HG03354 (cell line): ENCODE measurements around the gene OSBPL2.

Experiments used
- ATAC-seq: cut with Tn5 transposase; IDR thresholded peaks from one replicate; pipeline ENCODE4 v1.9.1; 2021; ENCODE audit warnings: mild to moderate bottlenecking; ENCODE audit not compliant: unreplicated experiment, poor library complexity, severe bottlenecking

The OSBPL2 gene

GRCh38 chr20:62205618-62206387 is 32.5 kb upstream of the OSBPL2 start:
- ATAC-seq: no peak

- ATAC-seq: no peak
Observed at GRCh38 chr20:62206388-62206775, 31.9 kb upstream of the OSBPL2 start.

GRCh38 chr20:62208061-62208794 is 30.1 kb upstream of the OSBPL2 start:
- no peak for ATAC-seq

- no peak for ATAC-seq
Observed at GRCh38 chr20:62208795-62209755, 29.2 kb upstream of the OSBPL2 start.

- ATAC-seq: no peak
Observed at GRCh38 chr20:62209850-62210495, 28.3 kb upstream of the OSBPL2 start.

GRCh38 chr20:62210496-62210855 is 27.8 kb upstream of the OSBPL2 start:
- ATAC-seq: no peak

GRCh38 chr20:62211216-62211615 is 27.1 kb upstream of the OSBPL2 start:
- ATAC-seq: no peak

GRCh38 chr20:62211769-62212288 is 26.5 kb upstream of the OSBPL2 start:
- ATAC-seq: no peak

GRCh38 chr20:62212299-62212698 is 26.0 kb upstream of the OSBPL2 start:
- no peak for ATAC-seq

- ATAC-seq: no peak
Observed at GRCh38 chr20:62214067-62214466, 24.3 kb upstream of the OSBPL2 start.

GRCh38 chr20:62215020-62215990 is 23.0 kb upstream of the OSBPL2 start:
- ATAC-seq: no peak

GRCh38 chr20:62215991-62216635 is 22.2 kb upstream of the OSBPL2 start:
- no peak for ATAC-seq

GRCh38 chr20:62216636-62217566 is 21.4 kb upstream of the OSBPL2 start:
- no peak for ATAC-seq

- no peak for ATAC-seq
Observed at GRCh38 chr20:62217913-62218773, 20.2 kb upstream of the OSBPL2 start.

- no peak for ATAC-seq
Observed at GRCh38 chr20:62219101-62219991, 19.0 kb upstream of the OSBPL2 start.
